DND-41 (cell line): ENCODE results near the gene TMC5.

ENCODE experiments used
- CTCF ChIP-seq: IDR thresholded peaks from 2 replicates; pipeline ENCODE4 v1.5.1; 2012; ENCODE audit warnings: borderline replicate concordance, low read length, moderate library complexity, mild to moderate bottlenecking; ENCODE audit not compliant: poor library complexity, severe bottlenecking; ENCODE audit errors: extremely low read depth
- EZH2 ChIP-seq: IDR thresholded peaks from 3 replicates; pipeline ENCODE4 v1.6.1; 2012; ENCODE audit warnings: borderline replicate concordance, low read depth, mild to moderate bottlenecking, moderate library complexity, low read length, inconsistent platforms; ENCODE audit not compliant: severe bottlenecking

- TF ChIP-seq CTCF (no peak), EZH2 (no peak)
Observed at GRCh38 chr16:19472482-19472881, 54.8 kb downstream of the TMC5 start.
